ENCODE measurements around the gene SOX11.

DNA sequence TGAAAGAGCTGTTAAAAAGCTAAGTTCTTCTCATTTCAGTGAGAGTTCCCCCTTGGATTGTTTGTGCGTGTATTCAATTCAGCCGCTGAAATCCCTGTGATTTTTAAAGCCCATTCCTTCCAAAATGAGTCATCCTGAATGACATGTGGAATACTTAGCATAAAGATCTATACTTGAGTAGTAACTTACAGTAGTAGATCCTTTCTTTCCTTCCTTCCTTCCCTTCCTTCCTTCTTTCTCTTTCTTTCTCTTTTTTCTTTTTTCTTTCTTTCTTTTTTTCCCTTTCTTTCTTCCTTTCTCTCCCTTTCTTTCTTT lies 18.2 kb upstream of the SOX11 start:
- TF ChIP-seq GATA2 (IDR thresholded peaks at IDR 0.05; ENCODE audit: low read depth, low read length) = no peak
- no peak for TF ChIP-seq GATA3 (IDR thresholded peaks at IDR 0.05; ENCODE audit: low read depth, low read length)
